Fibroblast of the conjunctiva (primary cell): ENCODE measurements around the gene GDPD3.
"Not testable (repeated sequence)": the region's sequence is repeated elsewhere in the genome, so short reads cannot be mapped to it uniquely, and the experiment has no call there.

Experiments
- DNase-seq: peaks from one replicate; pipeline ENCODE4 v3.0.0-alpha.2; 2010; ENCODE audit warnings: low read depth

The GDPD3 gene

GRCh38 chr16:30113031-30113710 is at the start of gene GDPD3:
Gene GDPD3 (minus strand): TSS chr16:30113537. CDS start chr16:30113478, 59 bp downstream.
- DNase-seq: no peak

- no peak for DNase-seq
Observed at GRCh38 chr16:30157214-30157613, 43.9 kb upstream of the GDPD3 start.

DNA sequence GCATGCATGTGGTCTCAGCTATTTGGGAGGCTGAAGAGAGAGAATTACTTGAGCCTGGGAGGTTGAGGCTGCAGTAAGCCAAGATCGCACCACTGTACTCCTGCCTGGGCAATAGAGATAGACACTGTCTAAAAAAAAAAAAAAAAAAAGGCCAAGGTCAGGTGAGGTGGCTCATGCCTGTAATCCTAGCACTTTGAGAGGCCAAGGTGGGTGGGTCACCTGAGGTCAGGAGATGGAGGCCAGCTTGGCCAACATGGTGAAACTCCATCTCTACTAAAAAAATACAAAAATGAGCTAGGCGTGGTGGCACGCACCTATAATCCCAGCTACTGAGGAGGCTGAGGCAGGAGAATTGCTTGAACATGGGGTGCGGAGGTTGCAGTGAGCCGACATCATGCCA is 41.9 kb upstream of the GDPD3 start:
- no peak for DNase-seq

GRCh38 chr16:30152517-30152916 is 39.2 kb upstream of the GDPD3 start:
- no peak for DNase-seq

- no peak for DNase-seq
Observed at GRCh38 chr16:30151091-30151490, 37.8 kb upstream of the GDPD3 start.

DNA sequence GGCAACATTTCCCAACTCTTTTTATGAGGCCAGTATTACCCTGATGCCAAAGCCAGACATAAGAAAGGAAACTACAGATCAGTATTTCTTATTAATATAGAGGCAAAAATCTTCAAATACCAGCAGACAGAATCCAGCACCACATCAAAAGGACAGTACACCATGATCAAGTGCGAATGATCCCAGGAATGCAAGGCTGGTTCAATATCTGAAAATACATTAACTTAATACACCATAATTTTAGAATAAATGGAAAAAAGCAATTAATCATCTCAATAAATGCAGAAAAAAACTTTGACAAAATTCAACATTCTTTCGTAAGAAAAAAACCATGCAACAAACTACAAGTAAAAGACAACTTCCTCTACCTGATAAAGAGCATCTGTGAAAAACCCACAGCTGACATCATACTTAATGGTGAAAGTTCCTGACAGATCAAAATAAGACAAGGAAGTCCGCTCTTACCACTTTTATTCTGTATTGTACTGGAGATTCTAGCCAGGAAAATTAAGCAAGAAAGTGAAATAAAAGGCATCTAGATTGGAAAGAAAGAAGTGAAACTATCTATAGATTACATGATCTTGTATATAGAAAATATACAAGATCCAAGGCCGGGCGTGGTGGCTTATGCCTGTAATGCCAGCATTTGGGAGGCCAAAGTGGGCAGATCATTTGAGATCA is 36.1 kb upstream of the GDPD3 start:
- DNase-seq: no peak

GRCh38 chr16:30147843-30148510 is 34.6 kb upstream of the GDPD3 start:
- DNase-seq: no peak

- DNase-seq: no peak
Observed at GRCh38 chr16:30145657-30146056, 32.3 kb upstream of the GDPD3 start.

- DNase-seq: no peak
Observed at GRCh38 chr16:30144917-30145316, 31.6 kb upstream of the GDPD3 start.

DNA sequence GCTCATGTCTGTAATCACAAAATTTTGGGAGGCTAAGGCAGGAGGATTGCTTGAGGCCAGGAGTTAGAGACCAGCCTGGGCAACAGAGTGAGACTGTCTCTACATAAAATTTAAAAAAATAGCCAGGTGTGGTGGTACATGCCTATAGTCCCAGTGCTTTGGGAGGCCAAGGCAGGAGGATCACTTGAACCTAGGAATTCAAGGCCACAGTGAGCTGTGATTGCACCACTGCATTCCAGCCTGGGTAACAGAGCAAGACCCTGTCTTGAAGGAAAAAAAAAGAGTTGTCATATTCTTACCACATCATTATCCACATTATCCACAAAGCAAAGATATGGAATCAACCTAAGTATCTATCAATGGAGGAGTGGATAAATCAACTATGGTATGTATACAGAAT is 30.7 kb upstream of the GDPD3 start:
- DNase-seq: no peak

DNA sequence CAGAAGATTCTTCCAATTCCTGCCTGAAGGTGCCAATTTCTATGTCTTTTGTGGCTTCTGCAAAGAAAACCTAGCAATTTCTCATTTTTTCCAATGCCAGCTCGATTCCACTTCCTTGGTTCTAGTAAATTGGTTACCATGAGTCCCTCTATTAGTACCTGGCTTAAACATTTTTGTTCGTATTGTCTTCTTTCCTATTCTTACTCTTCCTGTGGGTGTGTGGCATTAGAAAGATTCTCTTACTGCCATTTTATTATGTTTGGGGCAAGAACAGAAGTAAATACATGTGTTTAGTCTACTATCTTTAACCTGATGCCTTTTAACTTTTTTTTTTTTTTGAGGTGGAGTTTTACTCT is 30.0 kb upstream of the GDPD3 start:
- DNase-seq: no peak

DNA sequence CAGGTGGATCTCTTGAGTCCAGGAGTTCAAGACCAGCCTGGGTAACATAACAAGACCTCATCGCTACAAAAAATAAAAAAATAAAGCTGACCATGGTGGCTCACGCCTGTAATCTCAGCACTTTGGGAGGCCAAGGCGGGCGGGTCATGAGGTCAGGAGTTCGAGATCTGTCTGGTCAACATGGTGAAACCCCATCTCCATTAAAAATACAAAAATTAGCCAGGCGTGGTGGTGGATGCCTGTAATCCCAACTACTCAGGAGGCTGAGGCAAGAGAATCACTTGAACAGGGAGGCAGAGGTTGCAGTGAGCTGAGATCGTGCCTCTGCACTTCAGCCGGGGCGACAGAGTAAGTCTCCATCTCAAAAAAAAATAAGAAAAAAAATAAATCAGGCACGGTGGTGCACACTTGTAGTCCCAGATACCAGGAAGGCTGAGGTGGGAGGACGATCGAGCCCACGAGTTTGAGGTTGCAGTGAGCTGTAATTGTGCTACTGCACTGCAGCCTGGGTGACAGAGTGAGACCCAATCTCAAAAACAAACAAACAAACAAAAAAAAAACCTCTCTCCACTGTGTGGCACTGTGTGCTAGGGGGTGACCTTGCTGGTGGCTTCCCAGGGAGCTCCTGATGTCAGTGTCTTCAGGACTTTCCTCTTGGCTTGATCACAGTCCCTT is 29.5 kb upstream of the GDPD3 start:
- DNase-seq: no peak

GRCh38 chr16:30141750-30142149 is 28.4 kb upstream of the GDPD3 start:
- no peak for DNase-seq

GRCh38 chr16:30139583-30140481 is 26.5 kb upstream of the GDPD3 start:
- DNase-seq: no peak

DNA sequence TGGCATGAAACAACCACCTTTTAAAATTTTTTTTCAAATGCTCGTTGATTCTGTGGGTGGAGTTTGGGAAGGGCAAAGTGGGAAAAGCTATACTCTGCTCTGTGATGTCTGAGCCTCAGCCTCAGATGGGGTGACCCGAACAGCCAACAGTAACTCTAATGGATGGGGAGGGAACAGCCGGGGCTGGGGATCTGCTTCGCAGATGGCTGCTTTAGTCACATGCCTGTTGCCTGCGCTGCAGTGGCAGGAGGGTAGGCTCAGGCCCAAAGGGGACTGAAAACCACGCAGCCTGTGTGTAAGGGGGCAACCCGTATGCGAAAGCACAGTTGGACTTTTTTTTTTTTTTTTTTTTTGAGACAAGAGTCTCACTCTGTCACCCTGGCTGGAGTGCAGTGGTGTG is 24.6 kb upstream of the GDPD3 start:
- no peak for DNase-seq

DNA sequence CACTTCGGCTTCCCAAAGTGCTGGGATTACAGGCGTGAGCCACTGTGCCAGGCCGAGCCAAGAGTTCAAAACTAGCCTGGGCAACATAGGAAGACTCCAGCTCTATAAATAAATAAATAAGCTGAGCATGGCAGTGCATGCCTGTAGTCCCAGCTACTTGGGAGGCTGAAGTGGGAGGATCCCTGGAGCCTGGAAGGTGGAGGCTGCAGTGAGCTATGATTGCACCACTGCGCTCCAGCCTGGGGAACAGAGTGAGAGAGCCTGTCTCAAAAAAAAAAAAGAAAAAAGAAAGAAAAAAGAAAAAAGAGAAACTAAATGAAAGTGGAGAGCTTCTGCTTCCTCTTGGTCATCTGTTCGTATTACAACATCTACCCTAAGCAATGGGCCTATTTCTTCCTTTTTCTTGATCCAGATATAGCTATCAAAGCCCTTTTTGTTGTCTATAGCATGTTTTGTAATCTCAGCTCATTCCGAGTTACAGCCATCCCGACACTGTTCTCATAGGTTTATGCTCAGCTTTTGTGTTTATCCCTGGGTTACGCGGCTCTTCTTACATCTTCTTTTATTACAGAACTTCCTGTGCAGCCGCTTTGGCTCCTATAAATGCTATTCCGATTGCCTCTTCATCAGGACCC is 23.8 kb upstream of the GDPD3 start:
- DNase-seq: no peak

- no peak for DNase-seq
Observed at GRCh38 chr16:30132591-30132990, 19.3 kb upstream of the GDPD3 start.

- no peak for DNase-seq
Observed at GRCh38 chr16:30131869-30132475, 18.6 kb upstream of the GDPD3 start.

GRCh38 chr16:30127993-30128392 is 14.7 kb upstream of the GDPD3 start:
- DNase-seq: no peak

DNA sequence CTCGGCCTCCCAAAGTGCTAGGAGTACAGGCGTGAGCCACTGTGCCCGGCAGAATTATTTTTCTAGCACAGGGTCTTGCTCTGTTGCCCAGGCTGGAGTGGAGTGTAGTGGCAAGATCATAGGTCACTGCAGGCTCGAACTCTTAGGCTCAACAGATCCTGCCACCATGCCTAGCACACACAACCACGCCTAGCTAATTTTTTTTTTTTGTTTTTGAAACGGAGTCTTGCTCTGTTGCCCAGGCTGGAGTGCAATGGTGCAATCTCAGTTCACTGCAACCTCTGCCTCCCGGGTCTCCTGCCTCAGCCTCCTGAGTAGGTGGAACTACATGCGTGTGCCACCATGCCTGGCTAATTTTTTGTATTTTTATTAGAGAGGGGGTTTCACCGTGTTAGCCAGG is 12.4 kb upstream of the GDPD3 start:
- not testable (repeated sequence) for DNase-seq

DNA sequence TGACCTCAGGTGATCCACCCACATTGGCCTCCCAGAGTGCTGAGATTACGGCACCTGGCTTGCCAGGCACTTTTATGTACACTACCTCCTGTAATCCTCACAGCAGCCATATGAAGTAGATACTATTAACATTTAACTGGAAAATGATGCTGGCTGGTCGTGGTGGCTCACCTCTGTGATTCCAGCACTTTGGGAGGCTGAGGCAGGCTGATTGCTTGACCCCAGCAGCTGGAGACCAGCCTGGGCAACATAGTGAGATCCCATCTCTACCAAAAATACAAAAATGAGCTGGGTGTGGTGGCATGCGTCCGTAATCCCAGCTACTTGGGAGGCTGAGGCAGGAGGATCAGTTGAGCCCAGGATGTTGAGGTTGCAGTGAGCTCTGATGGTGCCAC is 11.6 kb upstream of the GDPD3 start:
- DNase-seq: no peak
